H9 (cell line): ENCODE data around the gene RAD18. TPM values are rescaled to one million over a fixed set of nuclear protein-coding genes. Genes with fewer than 3 reads are reported as not detected.

ENCODE experiments used
- DNase-seq: peaks from one replicate; pipeline ENCODE4 v3.0.0-alpha.2; 2017
- H2AFZ ChIP-seq: one replicate; pipeline ENCODE4 v1.6.1; 2013; ENCODE audit warnings: mild to moderate bottlenecking, low read length, control low read depth, moderate library complexity
- H2AK5ac ChIP-seq: 2 replicates; pipeline ENCODE4 v1.6.1; 2013; ENCODE audit warnings: low read length, control low read depth, mixed read lengths; ENCODE audit not compliant: insufficient read length
- H2BK120ac ChIP-seq: one replicate; pipeline ENCODE4 v1.6.1; 2013; ENCODE audit warnings: low read depth, mild to moderate bottlenecking, low read length, control low read depth, inconsistent platforms; ENCODE audit not compliant: poor library complexity, severe bottlenecking
- H2BK12ac ChIP-seq: 2 replicates; pipeline ENCODE4 v1.6.1; 2013; ENCODE audit warnings: low read length, control low read depth, mixed read lengths, low read depth; ENCODE audit not compliant: insufficient read length
- H2BK15ac ChIP-seq: 2 replicates; pipeline ENCODE4 v1.6.1; 2013; ENCODE audit warnings: low read depth, low read length, control low read depth
- H2BK20ac ChIP-seq: one replicate; pipeline ENCODE4 v1.6.1; 2013; ENCODE audit warnings: low read depth, mild to moderate bottlenecking, low read length, control low read depth, inconsistent platforms; ENCODE audit not compliant: poor library complexity, severe bottlenecking
- H2BK5ac ChIP-seq: 2 replicates; pipeline ENCODE4 v1.6.1; 2013; ENCODE audit warnings: low read length, control low read depth, mixed read lengths; ENCODE audit not compliant: insufficient read length
- H3K14ac ChIP-seq: 2 replicates; pipeline ENCODE4 v1.6.1; 2013; ENCODE audit warnings: low read length, control low read depth; ENCODE audit not compliant: insufficient read depth
- H3K18ac ChIP-seq: 2 replicates; pipeline ENCODE4 v1.6.1; 2013; ENCODE audit warnings: low read depth, mild to moderate bottlenecking, mixed read lengths, low read length, control low read depth; ENCODE audit not compliant: insufficient read length
- H3K23ac ChIP-seq: 2 replicates; pipeline ENCODE4 v1.6.1; 2013; ENCODE audit warnings: low read length, control low read depth, mixed read lengths, low read depth; ENCODE audit not compliant: insufficient read length
- H3K23me2 ChIP-seq: 2 replicates; pipeline ENCODE4 v1.6.1; 2013; ENCODE audit warnings: low read depth, mild to moderate bottlenecking, mixed read lengths, low read length, control low read depth; ENCODE audit not compliant: insufficient read length, poor library complexity, severe bottlenecking
- H3K27ac ChIP-seq: 2 replicates; pipeline ENCODE4 v1.5.1; 2013; ENCODE audit warnings: low read length, control low read depth, mixed read lengths, low read depth; ENCODE audit not compliant: insufficient read length
- H3K27me3 ChIP-seq: 2 replicates; pipeline ENCODE4 v1.6.1; 2013; ENCODE audit warnings: low read length, control low read depth, inconsistent platforms; ENCODE audit not compliant: insufficient read depth
- H3K4ac ChIP-seq: 2 replicates; pipeline ENCODE4 v1.6.1; 2013; ENCODE audit warnings: low read depth, mild to moderate bottlenecking, control low read depth, inconsistent platforms, low read length, moderate library complexity
- H3K4me1 ChIP-seq: 2 replicates; pipeline ENCODE4 v1.6.1; 2013; ENCODE audit warnings: low read length, control low read depth, inconsistent platforms; ENCODE audit not compliant: insufficient read depth
- H3K4me2 ChIP-seq: 2 replicates; pipeline ENCODE4 v1.6.1; 2013; ENCODE audit warnings: low read length, control low read depth, mixed read lengths; ENCODE audit not compliant: insufficient read length, insufficient read depth
- H3K56ac ChIP-seq: 2 replicates; pipeline ENCODE4 v1.6.1; 2013; ENCODE audit warnings: low read depth, mild to moderate bottlenecking, mixed read lengths, low read length, control low read depth; ENCODE audit not compliant: insufficient read length
- H3K79me1 ChIP-seq: 2 replicates; pipeline ENCODE4 v1.6.1; 2013; ENCODE audit warnings: low read depth, mild to moderate bottlenecking, moderate library complexity, low read length, control low read depth, inconsistent platforms; ENCODE audit not compliant: insufficient read depth, poor library complexity, severe bottlenecking
- H3K79me2 ChIP-seq: 2 replicates; pipeline ENCODE4 v1.6.1; 2013; ENCODE audit warnings: low read length, control low read depth, inconsistent platforms; ENCODE audit not compliant: insufficient read depth
- H3K9ac ChIP-seq: 2 replicates; pipeline ENCODE4 v1.6.1; 2013; ENCODE audit warnings: low read length, control low read depth, mixed read lengths; ENCODE audit not compliant: insufficient read length; ENCODE audit errors: extremely low read depth
- H3K9me3 ChIP-seq: one replicate; pipeline ENCODE4 v1.6.1; 2013; ENCODE audit warnings: low read depth, low read length, inconsistent platforms; ENCODE audit not compliant: control insufficient read depth
- H3T11ph ChIP-seq: one replicate; pipeline ENCODE4 v1.6.1; 2013; ENCODE audit warnings: mild to moderate bottlenecking, low read length, control low read depth, inconsistent platforms
- H4K20me1 ChIP-seq: one replicate; pipeline ENCODE4 v1.6.1; 2013; ENCODE audit not compliant: control insufficient read depth, insufficient read length, insufficient read depth
- H4K5ac ChIP-seq: 2 replicates; pipeline ENCODE4 v1.6.1; 2013; ENCODE audit warnings: low read depth, mild to moderate bottlenecking, mixed read lengths, low read length, control low read depth; ENCODE audit not compliant: insufficient read length
- H4K8ac ChIP-seq: replicated peaks from 2 replicates; pipeline ENCODE4 v1.6.1; 2013; ENCODE audit warnings: low read length, control low read depth, mixed read lengths, low read depth; ENCODE audit not compliant: insufficient read length
- H4K91ac ChIP-seq: 2 replicates; pipeline ENCODE4 v1.6.1; 2013; ENCODE audit warnings: low read depth, mild to moderate bottlenecking, moderate library complexity, mixed read lengths, low read length, control low read depth; ENCODE audit not compliant: insufficient read length
- H3K27ac Mint-ChIP-seq, 3 experiments: 2 replicates in 2 of 3; 3 replicates in 1 of 3; pipeline ENCODE4 v1.8.0; 2020 to 2021; ENCODE audit warnings: mixed read lengths in 3 of 3, mild to moderate bottlenecking in 1 of 3, moderate library complexity in 1 of 3
- H3K27me3 Mint-ChIP-seq: 2 replicates; pipeline ENCODE4 v1.8.0; 2021; ENCODE audit warnings: low read depth, mild to moderate bottlenecking, moderate library complexity, mixed read lengths
- H3K36me3 Mint-ChIP-seq, 3 experiments: 2 replicates in 2 of 3; 3 replicates in 1 of 3; pipeline ENCODE4 v1.8.0; 2020 to 2021; ENCODE audit warnings: low read depth in 3 of 3, mixed read lengths in 3 of 3; ENCODE audit not compliant: insufficient read depth in 1 of 3
- H3K4me1 Mint-ChIP-seq, 2 experiments: 2 replicates each; pipeline ENCODE4 v1.8.0; 2020; ENCODE audit warnings: mixed read lengths in 2 of 2
- H3K4me3 Mint-ChIP-seq, 2 experiments: 2 replicates in 1 of 2; 3 replicates in 1 of 2; pipeline ENCODE4 v1.8.0; 2020 to 2021; ENCODE audit warnings: mild to moderate bottlenecking in 2 of 2, mixed read lengths in 2 of 2, moderate library complexity in 1 of 2
- H3K9me3 Mint-ChIP-seq, 2 experiments: 2 replicates in 1 of 2; 3 replicates in 1 of 2; pipeline ENCODE4 v1.8.0; 2020; ENCODE audit warnings: mild to moderate bottlenecking in 2 of 2, mixed read lengths in 2 of 2, moderate library complexity in 1 of 2
- WGBS: extraction: QIAGEN DNeasy Blood & Tissue Kit; methylation state at CpG from one replicate; pipeline ENCODE4 v1.1.7; 2013; ENCODE audit warnings: missing lambda C conversion rate, low lambda C conversion rate, mixed read lengths; ENCODE audit not compliant: insufficient read length; ENCODE audit errors: extremely low coverage; 5-methylcytosine and 5-hydroxymethylcytosine counted together
- total RNA-seq: library from RNA; stranded (reverse); gene quantifications from 2 replicates; pipeline ENCODE4 v1.2.1, GENCODE V29; 2021
- TF ChIP-seq, protein P1 (sequence below): fragments of 200-600 bp; sonication (generic); conservative IDR thresholded peaks from 3 replicates; pipeline ENCODE4 v1.8.0; 2021; ENCODE audit warnings: antibody characterized with exemption, mild to moderate bottlenecking

RAD18 gene
- total RNA-seq, 1 experiment from 2014 or later: 27.8 TPM

DNA sequence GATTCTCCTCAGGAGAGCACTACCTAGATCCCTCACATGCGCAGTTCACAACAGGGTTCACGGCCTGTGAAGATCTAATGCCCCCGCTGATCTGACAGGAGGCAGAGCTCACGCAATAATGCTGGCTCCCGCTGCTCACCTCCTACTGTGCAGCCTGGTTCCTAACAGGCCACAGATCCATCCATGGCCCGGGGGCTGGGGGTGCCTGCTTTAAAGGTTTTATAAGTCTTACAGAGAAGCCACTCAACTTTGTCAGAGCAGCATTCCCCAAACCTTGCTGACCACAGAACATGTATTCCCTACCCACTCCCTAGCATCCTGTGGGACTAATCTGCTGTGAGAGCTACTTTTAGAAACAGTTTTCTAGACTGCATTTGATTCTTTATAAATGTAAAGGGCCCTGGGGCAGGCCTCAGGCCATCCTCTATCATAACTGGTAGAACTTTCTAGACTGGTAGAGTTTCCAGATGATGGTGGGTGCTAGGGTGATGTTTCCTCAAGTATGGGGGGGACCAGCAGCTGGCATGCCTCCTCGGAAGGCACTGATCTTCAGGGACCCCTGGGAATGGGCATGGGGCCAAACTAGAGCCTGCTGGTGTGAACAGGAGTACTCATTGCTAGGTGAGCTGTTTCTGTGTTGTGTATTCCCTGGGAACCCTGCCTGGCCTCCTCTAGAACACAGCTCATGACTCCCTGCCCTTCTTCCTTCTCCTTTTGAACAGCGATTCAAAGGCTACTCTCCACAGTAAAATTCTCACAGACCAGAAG, 25.7 kb upstream of the RAD18 start:
- Histone ChIP-seq H3K23ac (no peak overlapping the region), H3K56ac (no peak overlapping the region), H2BK12ac (no peak overlapping the region), H3K4me1 (no peaks in the 10 kb centered on the region), H3K79me1 (no peaks in the 10 kb centered on the region), H2BK15ac (no peak overlapping the region), H4K91ac (no peak overlapping the region), H2BK5ac (no peak overlapping the region), H3T11ph (no peak overlapping the region), H3K23me2 (no peaks in the 10 kb centered on the region), H2AFZ (no peak overlapping the region), H3K27me3 (no peaks in the 10 kb centered on the region), H4K5ac (no peak overlapping the region), H4K20me1 (no peaks in the 10 kb centered on the region), H2BK20ac (no peak overlapping the region), H3K4me2 (no peak overlapping the region), H3K27ac (no peak overlapping the region), H2BK120ac (no peak overlapping the region), H4K8ac (no peak overlapping the region), H3K14ac (no peak overlapping the region), H2AK5ac (no peak overlapping the region), H3K79me2 (no peaks in the 10 kb centered on the region), H3K18ac (no peak overlapping the region), H3K4ac (no peak overlapping the region), H3K9me3 (no peaks in the 10 kb centered on the region), H3K9ac (no peak overlapping the region)
- peaks cover 2% of the 10 kb centered on the region; the same call in 1 of the 2 replicates for H3K27me3 Mint-ChIP-seq
- no peaks in the 10 kb centered on the region for H3K36me3 Mint-ChIP-seq
- WGBS: no CpG with 5 or more reads among the region's 8 CpGs
- TF ChIP-seq, protein P1, sequence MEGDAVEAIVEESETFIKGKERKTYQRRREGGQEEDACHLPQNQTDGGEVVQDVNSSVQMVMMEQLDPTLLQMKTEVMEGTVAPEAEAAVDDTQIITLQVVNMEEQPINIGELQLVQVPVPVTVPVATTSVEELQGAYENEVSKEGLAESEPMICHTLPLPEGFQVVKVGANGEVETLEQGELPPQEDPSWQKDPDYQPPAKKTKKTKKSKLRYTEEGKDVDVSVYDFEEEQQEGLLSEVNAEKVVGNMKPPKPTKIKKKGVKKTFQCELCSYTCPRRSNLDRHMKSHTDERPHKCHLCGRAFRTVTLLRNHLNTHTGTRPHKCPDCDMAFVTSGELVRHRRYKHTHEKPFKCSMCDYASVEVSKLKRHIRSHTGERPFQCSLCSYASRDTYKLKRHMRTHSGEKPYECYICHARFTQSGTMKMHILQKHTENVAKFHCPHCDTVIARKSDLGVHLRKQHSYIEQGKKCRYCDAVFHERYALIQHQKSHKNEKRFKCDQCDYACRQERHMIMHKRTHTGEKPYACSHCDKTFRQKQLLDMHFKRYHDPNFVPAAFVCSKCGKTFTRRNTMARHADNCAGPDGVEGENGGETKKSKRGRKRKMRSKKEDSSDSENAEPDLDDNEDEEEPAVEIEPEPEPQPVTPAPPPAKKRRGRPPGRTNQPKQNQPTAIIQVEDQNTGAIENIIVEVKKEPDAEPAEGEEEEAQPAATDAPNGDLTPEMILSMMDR: no peak
- H3K9me3 Mint-ChIP-seq: no peaks in the 10 kb centered on the region
- no peak for DNase-seq
- peaks cover 11 to 14% of the 10 kb centered on the region in 2 experiments for H3K4me1 Mint-ChIP-seq
- H3K27ac Mint-ChIP-seq: no peak overlapping the region
- H3K4me3 Mint-ChIP-seq: no peak overlapping the region
